GM18511 (cell line): ENCODE measurements around the gene NCAM2.
"Not testable (repeated sequence)": the region's sequence is repeated elsewhere in the genome, so short reads cannot be mapped to it uniquely, and the experiment has no call there.

Source experiments
- ATAC-seq: cut with Tn5 transposase; IDR thresholded peaks from one replicate; pipeline ENCODE4 v1.9.1; 2021; ENCODE audit warnings: mild to moderate bottlenecking, moderate library complexity; ENCODE audit not compliant: unreplicated experiment

Gene NCAM2

GRCh38 chr21:21291883-21292569 lies 293.8 kb downstream of the NCAM2 start:
- ATAC-seq: no peak

DNA sequence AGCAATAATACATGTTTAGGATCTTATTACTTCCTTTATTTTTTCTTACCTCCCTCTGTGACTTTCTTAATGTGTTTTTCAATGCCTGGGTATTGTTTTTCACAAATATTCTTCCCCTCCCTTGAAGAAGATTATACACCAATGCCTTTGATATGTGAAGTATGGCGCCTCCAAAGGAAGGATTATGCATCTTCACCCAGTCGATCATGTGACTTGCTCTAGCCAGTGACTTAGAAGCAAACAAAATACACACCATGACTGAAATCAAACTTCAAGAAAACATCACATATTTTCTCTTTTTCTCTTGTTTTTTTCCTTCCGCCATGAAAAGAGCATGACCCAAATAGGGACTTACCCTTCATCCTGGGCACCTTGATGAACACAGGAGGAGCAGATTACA lies 297.1 kb downstream of the NCAM2 start:
- no peak for ATAC-seq

DNA sequence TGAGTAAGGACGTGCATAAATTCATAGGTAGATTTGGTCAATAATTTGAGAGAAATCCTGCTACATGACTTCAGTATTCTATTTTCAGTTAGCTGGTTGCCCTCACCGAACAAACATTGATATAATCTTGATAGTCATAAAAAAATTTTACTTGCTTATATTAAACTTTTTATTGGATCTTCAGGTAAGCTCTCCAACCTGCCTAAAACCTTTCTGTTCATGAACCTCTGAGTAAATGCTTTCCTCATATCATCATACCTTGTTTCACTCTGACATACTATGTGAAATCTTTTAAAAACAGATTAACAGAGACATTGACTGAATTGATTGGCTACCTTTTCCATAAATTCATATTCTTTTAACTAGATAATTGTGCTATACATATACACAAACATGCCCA lies 299.0 kb downstream of the NCAM2 start:
- no peak for ATAC-seq

- ATAC-seq: no peak
Observed at GRCh38 chr21:21301013-21301412, 302.8 kb downstream of the NCAM2 start.

DNA sequence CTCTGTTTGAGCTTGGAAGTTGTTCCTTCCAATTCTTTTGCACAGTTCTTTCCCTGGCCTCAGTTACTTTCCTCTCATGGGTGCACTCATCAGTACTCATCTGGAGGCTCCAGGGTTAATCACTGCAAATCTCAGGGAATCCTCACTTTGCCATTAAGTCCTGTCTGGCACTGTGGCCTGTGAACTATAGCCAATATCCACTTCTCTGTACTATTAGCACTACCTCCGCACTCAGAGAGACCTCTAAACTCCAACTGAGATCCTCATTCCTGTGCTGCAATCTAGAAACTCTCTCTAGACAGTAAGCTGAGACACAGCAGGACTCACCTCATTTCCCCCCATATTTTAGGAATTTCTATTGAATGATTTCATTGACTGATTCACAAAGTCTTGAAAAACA lies 311.3 kb downstream of the NCAM2 start:
- no peak for ATAC-seq

- no peak for ATAC-seq
Observed at GRCh38 chr21:21324297-21324696, 326.1 kb downstream of the NCAM2 start.

- ATAC-seq: no peak
Observed at GRCh38 chr21:21332492-21332891, 334.3 kb downstream of the NCAM2 start.

DNA sequence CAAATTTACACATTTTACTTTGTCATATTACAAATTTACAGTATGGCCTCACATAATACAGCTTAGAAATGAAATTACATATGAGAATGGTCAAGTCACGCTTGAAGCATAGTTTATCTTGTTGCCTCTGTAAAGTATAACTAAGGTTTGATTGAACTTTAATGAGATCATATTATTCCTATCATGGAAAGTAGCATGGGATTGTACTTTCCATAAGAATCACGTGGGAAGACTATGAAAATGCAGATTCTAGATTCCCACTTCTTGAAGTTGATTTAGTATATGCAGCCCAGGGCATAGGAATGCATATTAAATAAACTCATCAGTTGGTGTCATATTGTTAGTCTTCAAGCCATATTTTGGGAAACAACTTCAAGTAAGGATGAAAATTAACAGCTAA lies 342.8 kb downstream of the NCAM2 start:
- ATAC-seq: no peak

- no peak for ATAC-seq
Observed at GRCh38 chr21:21345296-21345695, 347.1 kb downstream of the NCAM2 start.

DNA sequence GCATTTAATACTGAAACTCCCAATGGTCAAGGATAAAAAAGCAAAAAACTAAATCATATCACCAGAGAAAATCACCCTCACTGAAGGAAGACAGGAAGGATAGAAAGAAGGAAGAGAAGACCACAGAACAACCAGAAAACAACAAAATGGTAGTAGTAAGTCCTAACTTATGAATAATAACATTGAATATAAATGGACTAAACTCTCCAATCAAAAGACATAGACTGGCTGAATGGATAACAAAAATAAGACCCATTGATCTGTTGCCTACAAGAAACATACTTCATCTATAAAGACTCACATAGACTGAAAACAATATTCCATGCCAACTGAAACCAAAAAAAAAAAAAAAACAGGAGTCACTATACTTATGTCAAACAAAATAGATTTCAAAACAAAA lies 347.7 kb downstream of the NCAM2 start:
- ATAC-seq: no peak

DNA sequence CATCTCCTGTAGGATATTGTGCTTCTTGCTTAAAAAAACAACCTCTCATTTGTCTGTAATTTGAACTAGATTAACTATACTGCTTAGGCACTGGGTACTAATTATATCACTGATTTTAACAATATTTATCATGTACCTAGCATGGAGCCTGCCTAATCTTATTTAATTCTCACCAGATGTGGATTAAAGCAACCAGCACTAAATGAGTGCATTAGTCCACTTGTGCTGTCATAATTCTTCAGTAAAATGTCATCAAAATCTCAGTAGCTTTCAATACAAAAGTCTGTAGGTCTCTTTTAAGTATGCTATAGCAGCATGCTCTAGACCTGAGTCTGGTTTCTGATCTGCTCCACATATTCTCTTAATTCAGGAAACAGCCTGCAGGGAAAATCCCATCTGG lies 368.1 kb downstream of the NCAM2 start:
- no peak for ATAC-seq

DNA sequence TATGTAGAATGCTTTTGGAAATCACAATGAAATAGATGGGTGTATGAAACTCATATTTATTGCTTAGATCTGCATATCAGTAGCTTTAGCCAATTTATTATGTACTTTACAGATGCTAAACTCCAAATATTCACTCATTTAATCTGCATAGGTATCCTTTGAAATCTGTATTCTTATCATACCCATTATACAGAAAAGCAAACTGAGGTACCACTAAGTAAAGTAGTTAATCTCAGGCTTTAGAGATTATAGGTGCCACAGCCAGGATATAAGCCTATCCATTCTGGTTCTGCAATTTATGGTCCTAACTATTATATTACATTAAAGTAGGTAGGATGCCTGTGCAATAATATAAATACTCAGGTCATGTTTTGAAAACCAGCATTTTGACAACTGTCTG lies 369.4 kb downstream of the NCAM2 start:
- ATAC-seq: no peak

DNA sequence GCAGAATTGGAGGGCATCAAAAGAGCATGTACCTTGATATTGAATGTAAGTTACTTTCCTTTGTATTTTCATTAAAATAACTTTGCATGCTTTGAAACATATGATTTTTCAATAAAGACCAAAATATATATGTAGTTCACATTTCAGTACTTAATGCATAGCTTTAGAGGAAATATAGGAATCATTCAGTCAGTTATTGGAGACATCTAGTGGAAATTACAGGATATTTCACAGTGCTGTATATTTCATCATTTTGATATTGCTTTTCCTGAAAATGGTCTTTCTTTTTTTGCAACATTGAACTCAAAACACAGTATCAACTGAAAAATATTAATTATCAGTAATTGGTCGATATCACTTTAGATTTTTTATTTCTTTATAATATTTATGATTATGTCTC lies 375.8 kb downstream of the NCAM2 start:
- no peak for ATAC-seq

- ATAC-seq: no peak
Observed at GRCh38 chr21:21383126-21383525, 384.9 kb downstream of the NCAM2 start.

DNA sequence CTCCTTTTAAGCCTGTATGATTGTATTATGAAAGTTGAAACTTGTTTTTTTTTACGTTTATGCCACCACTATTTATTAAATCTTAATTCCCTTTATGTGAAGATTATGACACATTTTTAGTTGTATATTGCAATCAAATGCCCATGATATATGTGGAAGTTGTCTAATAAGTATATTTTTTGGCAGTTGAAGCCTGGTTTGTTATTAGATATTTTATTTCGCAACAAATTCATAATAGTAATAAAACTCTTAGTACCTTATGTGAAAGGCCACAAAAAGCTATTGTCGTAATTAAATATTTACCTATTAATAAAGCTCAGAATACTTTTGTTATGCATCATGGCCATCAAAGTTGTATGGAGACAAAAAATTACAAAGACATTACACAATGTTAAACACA lies 386.8 kb downstream of the NCAM2 start:
- ATAC-seq: no peak

GRCh38 chr21:21385404-21385803 lies 387.2 kb downstream of the NCAM2 start:
- ATAC-seq: no peak

DNA sequence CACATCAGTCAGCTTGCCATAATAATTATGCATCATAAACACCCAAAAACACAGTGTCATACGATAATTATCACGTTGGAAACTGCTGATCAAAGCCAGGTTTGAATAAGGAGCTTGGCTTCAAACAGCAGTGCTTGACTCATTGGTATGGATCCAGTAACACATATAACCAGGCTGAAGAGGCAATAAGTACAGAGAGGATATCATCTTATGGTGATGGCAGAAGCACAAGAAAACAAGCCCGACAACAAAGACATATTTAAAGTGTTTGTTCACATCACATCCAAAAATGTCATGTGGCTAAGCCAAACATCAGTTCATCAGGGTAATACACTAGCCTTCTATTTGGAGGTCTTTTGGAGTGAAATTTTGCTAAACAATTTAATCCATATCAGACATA lies 389.7 kb downstream of the NCAM2 start:
- ATAC-seq: no peak

DNA sequence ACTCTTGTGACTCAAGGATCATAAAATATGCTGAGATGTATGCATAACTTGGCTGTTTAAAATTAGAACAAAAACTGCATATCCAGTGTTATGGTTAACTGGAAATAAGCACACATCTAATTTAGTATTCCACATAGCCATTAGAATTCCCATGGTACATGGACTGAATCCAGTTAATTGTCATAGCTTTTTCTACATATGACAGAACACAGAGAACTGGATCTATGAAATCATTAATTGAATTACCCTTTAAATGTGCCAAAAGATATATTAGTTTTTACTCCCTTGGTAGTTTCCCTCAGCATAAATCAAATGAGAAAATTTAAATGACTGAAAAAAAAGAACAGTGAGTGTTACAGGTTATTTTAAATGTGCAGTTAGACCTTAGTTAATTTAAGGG lies 395.9 kb downstream of the NCAM2 start:
- ATAC-seq: no peak

GRCh38 chr21:21396424-21396823 lies 398.2 kb downstream of the NCAM2 start:
- ATAC-seq: no peak

GRCh38 chr21:21397464-21397863 lies 399.3 kb downstream of the NCAM2 start:
- ATAC-seq: no peak

- no peak for ATAC-seq
Observed at GRCh38 chr21:21401444-21401843, 403.2 kb downstream of the NCAM2 start.

GRCh38 chr21:21402187-21402586 lies 404.0 kb downstream of the NCAM2 start:
- not testable (repeated sequence) for ATAC-seq

- ATAC-seq: not testable (repeated sequence)
Observed at GRCh38 chr21:21404261-21404660, 406.1 kb downstream of the NCAM2 start.
